H1 (cell line): ENCODE results near the gene NR1I3.

Source experiments
- CBX5 ChIP-seq: fragments of 300-800, 300-1000 bp; sonication (generic); IDR thresholded peaks from 2 replicates; pipeline ENCODE4 v1.7.1; 2016; ENCODE audit warnings: antibody characterized with exemption, low read length, low read depth
- CEBPB ChIP-seq: IDR thresholded peaks from 2 replicates; pipeline ENCODE4 v1.6.1; 2012; ENCODE audit warnings: low read depth, low read length
- CHD1 ChIP-seq: IDR thresholded peaks from 2 replicates; pipeline ENCODE4 v1.6.1; 2012; ENCODE audit warnings: low read depth, low read length, improper control_type of control experiment
- CTBP2 ChIP-seq: IDR thresholded peaks from 2 replicates; pipeline ENCODE4 v1.7.0; 2011; ENCODE audit warnings: borderline replicate concordance, mild to moderate bottlenecking, moderate library complexity, mixed read lengths, low read length; ENCODE audit not compliant: insufficient read depth, insufficient read length
- CTCF ChIP-seq, 3 experiments: IDR thresholded peaks; 1 replicate in 2 of 3; 2 replicates in 1 of 3; pipeline versions ENCODE4 v1.5.1 to v1.6.1; 2011; ENCODE audit warnings: low read length in 3 of 3, mild to moderate bottlenecking in 3 of 3, inconsistent platforms in 2 of 3, low read depth in 1 of 3, moderate library complexity in 1 of 3; ENCODE audit not compliant: insufficient read depth in 1 of 3; ENCODE audit errors: control extremely low read depth in 1 of 3
- EZH2 ChIP-seq: fragments of 200-600 bp; sonication (generic); IDR thresholded peaks from 2 replicates; pipeline ENCODE4 v1.7.1; 2012; ENCODE audit warnings: low read depth, mild to moderate bottlenecking, moderate library complexity, low read length, inconsistent platforms; ENCODE audit not compliant: severe bottlenecking
- JUN ChIP-seq: IDR thresholded peaks from 2 replicates; pipeline ENCODE4 v1.6.1; 2011; ENCODE audit warnings: low read depth, mild to moderate bottlenecking, improper control_type of control experiment, low read length
- JUND ChIP-seq: IDR thresholded peaks from 2 replicates; pipeline ENCODE4 v1.6.1; 2011; ENCODE audit warnings: mild to moderate bottlenecking, improper control_type of control experiment, low read length
- KDM1A ChIP-seq: fragments of 200-600, 300-600 bp; sonication (generic); IDR thresholded peaks from 2 replicates; pipeline ENCODE4 v1.7.1; 2016; ENCODE audit warnings: mild to moderate bottlenecking, low read length, borderline replicate concordance
- POLR2A ChIP-seq, 2 experiments: IDR thresholded peaks; 1 replicate in 1 of 2; 2 replicates in 1 of 2; pipeline ENCODE4 v1.6.1; 2011; ENCODE audit warnings: low read depth in 2 of 2, low read length in 2 of 2, mild to moderate bottlenecking in 2 of 2; ENCODE audit errors: control extremely low read depth in 1 of 2
- RFX5 ChIP-seq: IDR thresholded peaks from 2 replicates; pipeline ENCODE4 v1.6.1; 2011; ENCODE audit warnings: low read depth, low read length, improper control_type of control experiment, borderline replicate concordance
- YY1 ChIP-seq: IDR thresholded peaks from 2 replicates; pipeline ENCODE4 v1.6.1; 2011; ENCODE audit warnings: low read depth, mild to moderate bottlenecking, low read length

- no peak for TF ChIP-seq CTCF (IDR thresholded peaks at IDR 0.05; ENCODE audit: control extremely low read depth in 1 of 3, insufficient read depth in 1 of 3, low read depth in 1 of 3, low read length in 3 of 3)
- peak in 1 of 2 experiments; percentile 25; a peak in 1 of 3 replicates for TF ChIP-seq POLR2A (IDR thresholded peaks at IDR 0.05; ENCODE audit: control extremely low read depth in 1 of 2, low read depth in 2 of 2, low read length in 2 of 2)
- no peak for TF ChIP-seq KDM1A
- no peak for TF ChIP-seq CHD1
- no peak for TF ChIP-seq YY1
- no peak for TF ChIP-seq EZH2
- TF ChIP-seq JUND, result peak; percentile 52; the same call in 1 of the 2 replicates
- no peak for TF ChIP-seq CEBPB
- TF ChIP-seq JUN, result no peak
- TF ChIP-seq CTBP2, result no peak
- no peak for TF ChIP-seq RFX5
- TF ChIP-seq CBX5, result no peak
These were observed 37.5 kb downstream of the NR1I3 start for GRCh38 chr1:161200421-161200991.
